ENCODE results near the gene ATF3.

Gene ATF3

GRCh38 chr1:212578041-212578440 is 30.5 kb upstream of the ATF3 start:
- H3K4me3 ChIP-seq (ENCODE audit: low read length) = no peak overlapping the region
- TF ChIP-seq, protein P1, sequence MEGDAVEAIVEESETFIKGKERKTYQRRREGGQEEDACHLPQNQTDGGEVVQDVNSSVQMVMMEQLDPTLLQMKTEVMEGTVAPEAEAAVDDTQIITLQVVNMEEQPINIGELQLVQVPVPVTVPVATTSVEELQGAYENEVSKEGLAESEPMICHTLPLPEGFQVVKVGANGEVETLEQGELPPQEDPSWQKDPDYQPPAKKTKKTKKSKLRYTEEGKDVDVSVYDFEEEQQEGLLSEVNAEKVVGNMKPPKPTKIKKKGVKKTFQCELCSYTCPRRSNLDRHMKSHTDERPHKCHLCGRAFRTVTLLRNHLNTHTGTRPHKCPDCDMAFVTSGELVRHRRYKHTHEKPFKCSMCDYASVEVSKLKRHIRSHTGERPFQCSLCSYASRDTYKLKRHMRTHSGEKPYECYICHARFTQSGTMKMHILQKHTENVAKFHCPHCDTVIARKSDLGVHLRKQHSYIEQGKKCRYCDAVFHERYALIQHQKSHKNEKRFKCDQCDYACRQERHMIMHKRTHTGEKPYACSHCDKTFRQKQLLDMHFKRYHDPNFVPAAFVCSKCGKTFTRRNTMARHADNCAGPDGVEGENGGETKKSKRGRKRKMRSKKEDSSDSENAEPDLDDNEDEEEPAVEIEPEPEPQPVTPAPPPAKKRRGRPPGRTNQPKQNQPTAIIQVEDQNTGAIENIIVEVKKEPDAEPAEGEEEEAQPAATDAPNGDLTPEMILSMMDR (IDR thresholded peaks at IDR 0.05; ENCODE audit: insufficient read depth, low read depth, low read length, missing control alignments) = no peak
- DNase-seq (ENCODE audit: low read depth) = no peak

DNA sequence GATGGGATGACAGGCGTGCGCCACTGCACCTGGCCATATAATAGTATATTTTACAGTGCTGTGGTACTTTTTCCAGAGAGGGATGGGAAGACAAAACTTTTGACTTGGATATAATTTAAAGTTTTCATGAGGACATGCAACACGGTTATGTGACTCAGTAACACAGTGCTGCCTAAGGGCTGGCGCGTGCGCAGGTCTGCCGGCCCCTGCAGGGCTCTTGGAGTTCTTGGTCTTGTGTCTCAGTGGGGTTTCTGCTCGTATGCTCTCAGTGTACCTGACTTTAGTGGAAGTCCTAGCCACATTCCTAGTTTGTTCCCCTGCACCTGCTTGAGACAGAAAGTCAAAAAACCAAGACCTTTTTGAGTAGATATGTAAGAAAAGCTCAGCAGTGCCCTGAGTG is 27.5 kb upstream of the ATF3 start:
- H3K4me3 ChIP-seq (ENCODE audit: low read length) = no peak overlapping the region
- TF ChIP-seq, protein P1 (IDR thresholded peaks at IDR 0.05; ENCODE audit: insufficient read depth, low read depth, low read length, missing control alignments) = no peak
- DNase-seq (ENCODE audit: low read depth) = no peak

DNA sequence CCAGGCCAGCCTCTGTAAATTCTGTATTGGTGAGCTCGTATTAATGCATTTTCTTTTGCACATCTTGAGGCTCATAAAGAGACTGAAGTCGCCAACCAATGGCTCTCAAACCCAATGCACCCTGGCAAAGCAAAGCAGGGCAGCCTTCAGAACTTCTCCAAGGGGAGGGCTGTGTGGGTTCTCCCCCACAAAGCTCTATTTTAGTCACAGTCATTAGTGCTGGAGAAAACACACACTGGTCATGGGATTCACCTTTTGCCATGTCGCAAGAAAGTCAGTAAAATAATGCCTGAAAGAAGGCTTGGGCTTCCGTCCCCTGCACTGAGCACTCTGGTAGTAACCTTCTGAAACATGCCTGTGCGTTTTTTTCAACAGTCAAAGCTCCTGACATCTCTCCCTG is 26.3 kb upstream of the ATF3 start:
- no peak overlapping the region for H3K4me3 ChIP-seq (ENCODE audit: low read length)
- DNase-seq (ENCODE audit: low read depth) = no peak
- TF ChIP-seq, protein P1 (IDR thresholded peaks at IDR 0.05; ENCODE audit: insufficient read depth, low read depth, low read length, missing control alignments) = no peak

GRCh38 chr1:212582808-212583615 is 25.5 kb upstream of the ATF3 start:
- TF ChIP-seq, protein P1 (IDR thresholded peaks at IDR 0.05; ENCODE audit: insufficient read depth, low read depth, low read length, missing control alignments) = no peak
- DNase-seq (ENCODE audit: low read depth) = no peak
- no peak overlapping the region for H3K4me3 ChIP-seq (ENCODE audit: low read length)

DNA sequence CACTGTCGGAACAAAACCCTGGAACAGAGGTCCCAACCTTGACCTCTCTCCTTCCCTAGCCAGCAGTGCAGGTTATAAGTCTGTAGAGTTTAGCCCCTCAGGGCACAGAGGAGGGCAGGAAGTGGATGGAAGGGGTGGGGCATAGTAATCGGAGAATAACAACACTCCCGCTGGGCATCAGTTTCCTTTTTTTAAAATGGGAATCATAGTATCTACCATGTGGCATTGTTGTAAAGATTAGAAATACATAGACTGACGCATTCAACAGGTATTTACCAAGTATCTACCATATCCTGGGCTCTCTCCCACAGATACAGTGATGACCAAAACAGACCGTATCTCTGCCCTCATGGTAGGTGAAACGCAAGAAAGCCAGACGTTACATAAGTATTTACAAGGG is 24.9 kb upstream of the ATF3 start:
- TF ChIP-seq, protein P1 (IDR thresholded peaks at IDR 0.05; ENCODE audit: insufficient read depth, low read depth, low read length, missing control alignments) = no peak
- no peak for DNase-seq (ENCODE audit: low read depth)
- H3K4me3 ChIP-seq (ENCODE audit: low read length) = no peak overlapping the region

GRCh38 chr1:212584092-212584886 is 24.3 kb upstream of the ATF3 start:
- H3K4me3 ChIP-seq (ENCODE audit: low read length) = no peak overlapping the region
- DNase-seq (ENCODE audit: low read depth) = no peak
- TF ChIP-seq, protein P1 (IDR thresholded peaks at IDR 0.05; ENCODE audit: insufficient read depth, low read depth, low read length, missing control alignments) = no peak

Measured in epithelial cell of esophagus (primary cell).